Dermis blood vessel endothelial cell (primary cell): ENCODE measurements around the gene KIRREL3. TPM values are rescaled to one million over a fixed set of nuclear protein-coding genes. Genes with fewer than 3 reads are reported as not detected.

Source experiments
- DNase-seq: peaks from one replicate; pipeline ENCODE4 v3.0.0; 2010
- total RNA-seq: library from RNA; depleted of rRNA; stranded (reverse); fragments of >200 nt; gene quantifications from 2 replicates; pipeline ENCODE4 v1.2.3, GENCODE V29; 2014

The KIRREL3 gene
- total RNA-seq, 1 donor from 2014 or later, result not detected

DNA sequence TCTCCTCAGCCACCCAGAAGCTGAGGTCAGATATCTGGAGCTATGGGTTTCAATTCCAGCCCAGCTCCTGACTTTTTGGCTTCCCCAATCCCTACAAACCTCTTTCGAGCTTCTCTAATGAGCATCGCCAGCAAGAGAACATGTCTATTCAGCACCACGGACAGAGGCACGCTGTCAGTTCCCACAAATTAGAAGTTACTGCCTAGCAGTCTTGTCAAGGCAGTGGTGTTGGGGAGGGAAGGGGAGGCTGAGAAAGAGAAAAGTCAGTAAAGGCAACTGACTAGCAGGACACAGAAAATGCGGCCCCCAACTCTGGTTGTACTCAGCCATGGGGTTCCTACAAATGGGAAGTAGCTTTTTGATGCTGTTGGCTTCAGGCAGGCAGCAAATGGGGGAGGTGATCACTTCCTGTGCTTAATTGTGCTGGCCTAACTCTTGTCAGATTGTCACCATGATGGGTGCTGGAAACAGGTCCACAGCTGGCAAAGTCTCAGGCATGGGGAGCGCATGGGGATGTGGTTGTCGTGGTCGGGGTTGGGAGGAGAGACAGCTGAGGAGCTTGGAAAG is 439.2 kb downstream of the KIRREL3 start:
- DNase-seq, result peak; percentile 75

DNA sequence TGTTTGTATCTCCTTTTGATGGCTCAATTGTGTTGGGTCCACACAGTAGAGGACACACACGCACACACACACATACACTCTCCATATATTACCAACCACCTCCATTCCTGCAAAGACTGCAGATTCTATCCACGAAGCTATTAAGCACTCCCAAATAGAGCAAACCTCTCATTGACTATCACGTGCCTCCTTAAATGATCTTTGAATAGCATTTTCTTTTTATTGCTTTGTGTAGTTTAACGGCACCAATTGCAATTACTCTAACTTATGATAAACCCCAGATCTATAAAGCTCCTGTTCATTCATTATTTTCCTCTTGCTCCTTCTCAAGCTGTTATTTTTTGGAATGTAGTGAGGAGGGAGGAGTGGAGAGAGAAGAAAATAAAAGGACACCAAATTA is 440.3 kb downstream of the KIRREL3 start:
- no peak for DNase-seq

DNA sequence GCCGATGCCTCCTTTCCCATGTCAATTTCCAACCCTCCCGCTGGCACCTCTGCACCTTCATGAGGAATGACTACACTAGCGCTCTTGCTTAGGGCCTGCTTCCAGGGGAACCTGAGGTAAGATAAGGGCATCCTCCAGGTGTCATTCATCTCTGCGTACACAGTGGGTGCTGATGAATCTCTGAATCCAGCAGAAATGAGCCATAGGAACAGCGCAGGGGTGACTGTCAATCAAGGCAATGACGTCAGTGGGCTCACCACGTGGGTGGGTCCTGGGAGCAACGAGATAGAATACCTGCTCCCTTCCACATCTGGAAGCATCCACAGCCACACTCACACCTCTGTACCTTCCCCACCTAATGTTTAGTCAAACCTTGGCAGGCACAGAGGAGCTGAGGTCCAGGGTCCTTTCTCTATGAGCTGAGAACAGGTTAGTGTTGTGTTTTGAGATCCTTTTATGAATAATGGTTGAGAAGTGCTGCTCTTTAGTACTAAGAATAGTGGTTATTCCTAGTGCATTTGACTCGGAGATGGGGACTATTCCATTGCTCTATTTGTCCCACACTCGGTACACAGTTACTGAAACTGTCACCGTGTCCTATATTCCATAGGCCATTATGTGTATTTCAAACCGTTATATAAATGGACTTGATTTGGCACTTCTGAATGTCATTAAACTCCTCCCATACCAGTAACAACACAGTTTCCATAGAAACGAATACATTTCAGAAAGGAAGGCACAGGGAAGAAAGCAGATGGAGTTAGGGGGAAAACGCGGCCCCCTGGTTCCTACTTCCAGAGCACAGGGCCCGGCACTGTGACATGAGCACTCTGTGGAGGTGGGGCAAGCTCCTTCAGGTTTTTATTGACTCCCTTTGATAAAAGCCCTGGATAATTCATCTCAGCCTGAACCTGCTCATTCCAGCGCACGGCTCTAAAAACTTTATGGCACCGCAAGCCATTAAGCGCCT is 451.7 kb downstream of the KIRREL3 start:
- no peak for DNase-seq

DNA sequence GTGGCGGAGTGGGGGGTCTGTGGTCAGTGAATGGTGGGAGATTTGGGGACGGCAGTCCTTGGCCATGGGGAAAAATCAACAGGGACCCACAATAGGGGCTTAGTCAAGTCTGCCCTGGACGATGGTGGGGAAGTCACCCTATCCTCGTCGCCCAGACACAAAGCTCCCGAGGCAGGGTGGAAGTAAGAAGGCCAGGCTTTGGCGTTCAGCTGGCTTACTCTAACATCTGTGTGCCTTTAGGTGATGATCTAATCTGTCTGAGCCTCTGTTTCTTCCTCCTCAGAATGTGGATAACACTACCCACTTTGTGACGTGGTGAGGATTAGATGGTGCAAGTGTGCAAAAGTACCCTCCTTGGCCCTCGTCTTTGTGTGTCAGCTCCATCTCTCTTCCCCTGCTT is 452.9 kb downstream of the KIRREL3 start:
- DNase-seq, result no peak

DNA sequence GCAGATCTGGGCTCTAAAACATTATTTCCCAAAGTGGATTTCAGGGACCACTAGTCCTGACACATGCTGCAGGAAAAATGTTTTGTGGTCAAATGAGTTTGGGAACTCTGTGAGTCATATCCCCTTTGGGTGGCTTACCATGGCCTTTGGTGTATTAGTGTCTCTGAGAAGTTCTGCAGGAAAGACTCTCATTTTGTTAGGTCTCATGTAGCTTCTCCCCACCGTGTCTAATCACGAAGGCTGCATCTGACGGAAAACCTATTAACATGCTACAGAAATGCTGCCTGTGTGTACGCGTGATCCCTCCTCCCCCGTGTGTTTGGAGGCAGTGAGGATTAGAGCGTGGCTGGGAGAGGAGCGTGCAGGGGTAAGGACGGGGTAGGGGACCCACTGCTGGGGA is 453.4 kb downstream of the KIRREL3 start:
- no peak for DNase-seq

DNA sequence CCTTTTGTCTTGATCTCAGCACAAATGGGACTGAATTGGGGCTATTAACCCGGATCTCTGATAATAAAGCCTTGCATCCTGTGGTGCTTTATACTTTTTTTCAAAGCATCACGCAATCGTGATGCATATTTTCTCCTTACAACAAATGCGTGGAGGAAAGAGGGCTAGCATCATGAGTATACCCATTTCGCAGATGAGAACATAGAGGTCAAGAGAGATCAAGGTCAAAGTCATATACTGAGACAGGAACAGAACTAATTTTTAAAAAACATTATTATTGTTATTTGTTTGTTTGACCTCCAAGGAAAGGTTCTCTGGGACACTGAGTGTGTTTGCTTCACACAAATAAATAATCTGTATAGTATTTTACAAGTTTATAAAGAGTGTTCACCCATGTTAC is 453.9 kb downstream of the KIRREL3 start:
- no peak for DNase-seq

DNA sequence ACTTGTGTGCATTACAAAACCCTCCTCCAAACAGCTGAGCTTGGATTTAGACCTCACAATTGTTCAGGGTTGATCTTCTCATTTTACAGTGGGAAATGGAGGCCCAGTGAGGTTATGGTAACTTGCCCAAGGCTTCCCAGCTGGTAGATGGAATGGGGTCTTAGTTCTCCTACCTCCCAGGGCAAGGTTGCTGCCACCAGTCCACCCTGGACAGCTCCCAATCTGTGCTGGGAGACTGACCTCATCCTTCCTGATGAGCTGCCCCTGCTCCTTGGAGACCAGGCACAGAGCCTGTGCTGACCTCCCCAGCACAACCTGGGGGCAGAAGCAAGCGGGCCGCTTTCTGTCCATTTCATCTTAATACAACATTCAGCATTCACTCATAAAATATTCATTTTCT is 454.4 kb downstream of the KIRREL3 start:
- DNase-seq, result no peak

DNA sequence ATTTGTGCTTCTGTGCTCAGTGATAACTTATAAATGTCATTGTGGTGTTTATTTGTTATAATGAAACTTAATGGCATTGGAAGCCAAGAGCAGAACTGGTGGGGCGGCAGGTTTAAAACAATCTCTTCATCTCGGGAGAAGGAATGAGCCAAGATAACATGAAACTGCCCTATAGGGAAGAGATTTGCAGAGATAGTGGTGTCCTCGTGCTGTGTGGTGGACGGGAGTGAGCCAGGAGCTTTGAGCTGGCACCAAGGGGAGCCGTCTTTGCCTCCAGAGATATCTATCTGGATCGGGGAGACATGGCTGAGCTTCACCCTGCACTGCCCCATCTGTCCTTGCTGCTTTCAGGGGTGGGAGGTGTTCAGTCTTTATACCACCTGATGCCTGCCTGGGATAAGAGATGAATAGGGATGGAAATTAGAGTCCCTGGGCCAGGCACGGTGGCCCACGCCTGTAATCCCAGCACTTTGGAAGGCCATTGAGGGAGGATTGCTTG is 455.5 kb downstream of the KIRREL3 start:
- no peak for DNase-seq

DNA sequence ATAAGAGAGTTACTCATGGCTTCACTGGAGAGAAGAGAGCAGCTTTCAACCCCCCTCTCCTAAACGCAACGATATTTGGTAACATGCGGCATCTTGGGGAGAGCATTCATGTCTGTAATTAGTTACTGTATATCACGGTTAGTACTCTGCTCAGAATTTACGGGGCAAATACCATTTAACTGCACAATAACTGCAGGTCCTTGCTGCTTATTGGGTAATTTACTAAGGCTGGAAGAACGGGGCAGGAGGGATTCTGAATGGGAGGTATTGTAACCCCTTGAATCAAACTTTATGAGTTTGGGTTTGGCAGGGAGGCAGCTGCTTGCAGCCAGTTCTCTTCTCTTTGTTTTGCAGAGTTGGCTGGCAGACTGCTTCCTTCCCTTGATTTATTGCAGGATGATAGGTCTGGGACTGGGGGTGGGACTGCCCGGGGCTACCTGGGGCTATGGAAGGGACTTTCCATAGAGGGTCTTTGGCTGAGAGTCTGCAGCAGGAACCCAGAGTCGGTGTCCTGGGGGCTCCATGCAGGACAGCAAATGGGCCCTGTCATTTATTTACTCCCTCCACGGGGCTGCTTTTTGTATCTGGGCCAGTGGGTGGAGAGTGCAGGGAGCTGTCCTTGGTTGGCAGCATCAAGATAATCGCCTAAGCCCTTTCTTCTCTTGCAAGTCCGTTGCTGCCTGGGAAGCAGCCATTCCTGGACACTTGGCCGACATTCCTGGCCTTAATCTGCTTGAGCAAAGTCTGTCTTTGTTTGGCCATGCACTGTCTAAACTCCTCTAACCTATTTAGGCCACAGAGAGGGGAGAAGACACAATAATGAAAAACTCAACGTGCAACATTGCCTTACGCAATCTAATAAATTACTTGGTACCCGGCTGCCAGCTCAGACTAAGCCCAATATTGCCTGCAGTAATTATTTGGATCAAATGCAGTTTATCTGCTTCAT is 456.2 kb downstream of the KIRREL3 start:
- peak; percentile 20 for DNase-seq

DNA sequence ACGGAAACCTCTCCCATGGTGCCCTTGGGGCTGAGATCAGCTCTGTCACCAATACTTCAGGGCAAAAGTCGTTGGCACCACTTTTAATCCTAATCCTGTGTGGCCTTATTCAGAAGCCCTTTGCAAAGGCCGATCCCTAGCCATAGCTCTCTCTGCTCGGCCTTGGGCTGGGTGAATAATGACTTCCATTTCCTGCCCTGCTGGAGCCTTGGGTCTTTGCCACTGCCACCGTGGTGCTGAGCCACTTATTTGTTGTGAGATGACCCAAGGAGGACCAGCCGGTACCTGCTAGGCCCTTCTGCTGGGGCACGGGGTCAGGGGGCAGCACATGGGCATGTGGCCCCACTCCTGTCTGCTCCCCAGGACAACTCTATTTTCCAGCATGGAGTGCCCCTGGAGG is 456.9 kb downstream of the KIRREL3 start:
- DNase-seq, result no peak

DNA sequence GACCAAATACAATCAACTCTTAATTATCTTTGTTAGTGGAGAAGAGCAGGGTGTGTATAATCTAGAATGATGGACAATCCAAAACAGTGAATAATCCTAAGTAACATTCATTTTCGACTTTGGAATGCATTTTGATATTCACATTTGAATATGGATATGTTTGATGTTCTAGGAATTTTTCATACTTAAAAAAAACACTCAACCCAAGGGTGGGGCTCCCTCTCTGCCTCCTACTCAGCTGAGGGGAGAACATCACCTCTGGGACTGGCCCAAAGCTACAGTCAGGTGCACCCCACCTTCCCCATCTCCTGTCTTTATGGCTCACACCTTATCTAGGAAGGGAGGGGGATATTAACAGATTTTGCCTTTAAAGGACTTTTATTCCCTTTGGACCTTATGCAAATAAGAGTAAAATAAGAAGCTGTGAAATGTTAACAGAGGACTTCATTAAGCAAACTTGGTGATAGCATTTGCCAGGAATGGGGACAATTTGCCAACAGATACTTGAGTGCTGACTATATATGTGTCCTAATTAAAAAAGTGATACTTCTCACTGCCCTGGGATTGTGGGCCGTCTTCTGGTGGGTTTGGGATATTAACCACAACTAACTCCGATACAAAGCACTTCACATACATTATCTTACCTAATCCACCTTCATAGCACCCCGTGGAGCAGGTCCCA is 458.1 kb downstream of the KIRREL3 start:
- DNase-seq, result no peak

DNA sequence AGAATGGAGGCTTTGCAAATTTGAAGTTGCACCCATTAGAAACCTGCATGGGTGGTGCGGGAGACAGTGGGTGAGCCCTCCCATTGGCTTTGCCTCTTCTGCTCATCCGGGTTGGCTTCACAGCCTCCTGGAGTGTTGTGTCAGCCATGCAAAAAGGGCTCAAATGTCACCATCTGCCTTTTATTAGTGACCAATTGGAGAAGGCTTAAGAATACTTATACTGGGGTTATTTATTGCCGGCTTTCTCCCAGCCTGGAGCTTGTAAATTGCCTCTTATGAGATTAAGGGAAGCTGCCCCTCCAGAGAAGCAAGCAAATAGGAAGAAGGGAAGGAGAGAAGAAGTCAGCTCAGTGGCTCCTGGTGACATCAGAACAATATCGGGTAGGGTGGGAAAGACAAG is 462.5 kb downstream of the KIRREL3 start:
- DNase-seq, result no peak

DNA sequence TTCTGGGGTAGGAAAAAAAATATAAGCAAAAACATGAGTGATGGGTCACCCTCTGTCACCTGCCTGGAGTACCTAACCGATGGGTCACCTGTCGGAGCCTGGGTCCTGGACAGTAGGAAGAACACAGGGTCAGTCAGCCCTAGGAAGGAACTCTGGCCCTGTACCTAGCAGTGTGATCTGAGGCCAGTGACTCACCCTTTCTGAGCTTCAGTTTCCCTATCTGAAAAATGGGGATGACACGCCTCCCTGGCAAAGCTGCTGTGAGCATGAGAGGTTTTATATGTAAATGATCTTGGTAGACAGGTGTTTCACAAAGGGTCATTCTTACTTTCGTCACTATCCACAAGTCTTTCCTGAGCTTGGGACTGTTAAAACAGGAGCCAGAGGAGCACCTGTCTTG is 463.1 kb downstream of the KIRREL3 start:
- no peak for DNase-seq

DNA sequence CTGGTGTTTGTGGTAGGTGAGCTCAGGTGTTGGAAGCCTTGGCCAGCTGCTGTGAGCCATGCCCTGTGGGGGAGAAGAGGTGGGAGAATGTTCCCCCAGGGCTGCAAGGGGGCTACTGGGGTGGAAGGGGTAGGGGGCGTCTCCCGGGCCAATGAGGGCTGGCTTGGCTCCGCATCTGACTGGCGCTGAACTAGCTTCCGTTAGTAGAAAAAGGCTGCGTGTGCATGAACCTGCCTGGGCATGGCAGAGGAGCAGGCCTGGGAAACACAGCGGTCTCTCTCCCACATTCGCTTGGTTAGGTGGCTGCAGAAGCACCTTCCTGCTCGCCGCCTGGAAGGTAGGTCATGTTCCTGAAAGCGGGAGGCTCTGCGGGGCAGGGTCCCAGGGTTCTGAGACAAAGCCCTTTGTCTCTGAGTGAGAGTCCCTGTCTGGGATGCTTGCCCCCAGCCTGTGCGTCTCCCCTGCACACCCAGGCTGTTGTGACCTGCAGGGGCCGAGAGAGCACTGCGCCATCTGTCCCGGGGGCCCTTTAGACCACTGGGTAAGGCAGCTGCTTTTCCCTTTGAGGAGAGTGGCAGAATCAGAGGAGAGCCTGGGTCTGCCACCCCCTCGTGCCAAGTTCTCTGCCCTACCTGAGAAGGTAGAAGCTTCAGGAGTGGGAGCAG is 466.3 kb downstream of the KIRREL3 start:
- DNase-seq, result no peak

DNA sequence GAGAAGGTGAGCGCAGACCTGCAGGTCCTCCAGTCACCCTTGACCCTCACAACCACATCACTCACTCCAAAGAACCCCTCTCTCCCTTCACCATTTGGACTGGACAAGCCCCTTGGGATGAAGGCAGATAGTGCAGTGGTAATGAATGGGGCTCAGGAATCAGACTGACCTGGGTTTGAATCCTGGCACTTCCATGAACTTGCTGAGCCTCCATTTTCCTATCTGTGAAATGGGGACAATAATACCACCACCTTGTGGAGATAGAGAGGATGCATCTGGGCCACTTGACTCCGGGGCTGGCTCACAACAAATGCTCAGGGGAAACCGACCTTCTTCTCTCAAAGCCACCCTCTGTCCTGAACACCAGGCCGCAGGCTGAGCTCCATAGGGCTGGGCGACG is 467.0 kb downstream of the KIRREL3 start:
- no peak for DNase-seq

DNA sequence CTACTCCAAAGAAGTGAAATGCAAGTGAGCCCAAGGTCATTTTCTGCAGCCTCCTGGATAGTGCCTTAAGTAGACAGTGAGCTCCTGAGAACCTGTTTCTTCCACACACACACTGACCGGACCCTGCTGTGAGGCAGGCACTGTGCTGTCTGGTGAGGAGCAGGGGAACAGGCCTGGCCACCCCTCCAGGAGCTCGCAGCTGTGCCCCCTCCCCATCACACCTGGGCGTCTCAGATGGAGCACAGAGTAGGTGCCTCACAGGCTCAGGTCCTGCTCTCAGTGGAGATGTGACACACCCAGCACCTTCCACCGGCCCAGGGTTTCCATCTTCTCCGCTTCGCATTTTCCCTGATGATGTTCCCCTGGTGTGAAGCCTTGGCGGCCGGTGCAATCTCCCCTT is 470.2 kb downstream of the KIRREL3 start:
- DNase-seq, result no peak

DNA sequence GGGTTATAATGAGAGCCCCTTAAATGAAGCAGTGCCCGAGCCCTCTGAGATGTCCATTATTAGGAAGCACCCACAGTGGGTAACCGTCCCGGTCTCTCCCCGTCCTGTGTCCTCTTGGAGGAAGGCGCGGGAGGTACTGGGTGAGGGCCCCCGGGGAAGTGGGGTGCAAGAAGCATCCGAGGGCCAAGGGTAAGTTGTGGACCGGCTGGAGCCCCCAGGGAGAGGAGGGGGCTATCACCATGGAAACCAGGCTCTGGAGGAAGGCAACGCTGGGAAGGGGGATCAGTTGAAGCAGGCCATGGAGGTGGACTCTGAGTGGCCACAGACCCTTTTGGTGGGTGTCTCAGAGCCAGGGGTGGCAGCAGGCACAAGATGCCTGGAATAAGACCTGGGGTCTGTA is 471.5 kb downstream of the KIRREL3 start:
- no peak for DNase-seq

DNA sequence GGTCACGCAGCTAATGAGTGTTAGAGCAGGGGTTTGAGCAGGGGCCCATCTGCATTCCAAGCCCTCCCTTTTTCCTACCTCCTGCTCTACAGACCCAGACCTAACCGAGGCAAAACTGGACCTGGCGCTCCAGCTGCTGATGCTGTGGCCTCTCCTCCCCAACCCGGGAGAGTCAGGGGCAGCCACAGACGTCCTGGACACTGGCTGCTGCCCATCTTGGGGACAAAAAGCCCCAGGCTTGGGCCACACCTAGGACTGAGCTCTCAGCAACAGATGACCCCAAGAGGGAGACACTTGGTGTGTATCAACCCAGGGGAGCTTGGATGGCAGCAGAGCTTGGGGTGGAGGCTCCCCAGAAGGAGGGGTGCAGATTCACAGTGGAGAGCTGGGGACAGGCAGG is 472.5 kb downstream of the KIRREL3 start:
- DNase-seq, result no peak

DNA sequence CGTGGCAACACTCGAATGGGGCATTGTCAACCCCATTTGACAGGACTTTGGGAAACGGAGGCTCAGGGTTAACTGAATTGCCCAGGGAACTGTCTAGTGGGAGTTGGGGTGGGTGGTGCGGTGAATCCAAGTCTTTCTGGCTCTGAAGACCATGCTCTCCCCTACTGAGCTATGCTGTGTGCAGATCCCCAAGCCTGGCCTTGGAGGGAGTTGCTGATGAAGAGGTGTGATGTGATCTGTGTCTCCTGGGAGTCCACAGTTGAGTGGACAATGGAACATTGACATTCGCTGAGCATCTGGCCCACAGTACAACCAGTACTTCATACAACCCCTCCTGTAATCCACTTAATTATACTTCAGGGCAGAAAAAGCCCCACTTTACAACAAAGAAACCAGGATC is 472.9 kb downstream of the KIRREL3 start:
- DNase-seq, result no peak

DNA sequence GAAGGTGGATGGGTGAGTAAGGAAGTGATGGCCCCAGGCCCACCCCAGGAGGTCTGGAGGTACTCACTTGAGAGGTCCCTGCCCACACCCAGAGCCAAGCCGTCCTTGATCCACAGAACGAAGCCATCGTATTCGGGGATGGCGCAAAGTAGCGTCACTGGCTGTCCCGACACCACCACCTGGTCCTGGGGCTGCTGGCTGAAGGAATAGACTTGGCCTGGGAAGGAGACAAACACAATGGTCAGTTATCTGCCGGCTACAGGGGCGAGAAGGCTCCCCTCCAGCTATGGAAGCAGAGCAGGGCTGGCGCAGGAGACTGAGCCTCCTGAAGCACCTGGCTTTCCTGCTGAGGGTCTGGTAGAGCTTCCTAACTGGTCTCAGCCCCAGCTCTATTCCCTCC is 474.1 kb downstream of the KIRREL3 start:
- no peak for DNase-seq

DNA sequence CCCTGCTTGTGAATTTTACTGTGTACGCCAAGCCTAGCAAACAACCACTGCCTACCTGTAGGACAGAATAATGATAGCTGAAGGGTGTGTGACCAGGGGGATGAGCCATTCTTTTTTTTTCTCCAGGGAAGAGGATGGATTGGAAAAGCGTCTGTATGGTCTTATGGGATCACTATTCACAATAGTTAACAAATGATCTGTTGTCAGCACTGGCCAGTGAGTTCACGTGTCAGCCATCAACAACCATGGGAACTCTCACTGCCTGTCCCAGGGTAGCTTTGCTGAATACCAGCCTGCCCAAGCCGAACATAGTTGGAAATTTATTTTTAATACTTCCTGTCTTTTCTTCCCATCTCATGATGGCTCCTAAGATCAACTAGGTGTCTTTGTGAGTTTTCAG is 474.9 kb downstream of the KIRREL3 start:
- no peak for DNase-seq

DNA sequence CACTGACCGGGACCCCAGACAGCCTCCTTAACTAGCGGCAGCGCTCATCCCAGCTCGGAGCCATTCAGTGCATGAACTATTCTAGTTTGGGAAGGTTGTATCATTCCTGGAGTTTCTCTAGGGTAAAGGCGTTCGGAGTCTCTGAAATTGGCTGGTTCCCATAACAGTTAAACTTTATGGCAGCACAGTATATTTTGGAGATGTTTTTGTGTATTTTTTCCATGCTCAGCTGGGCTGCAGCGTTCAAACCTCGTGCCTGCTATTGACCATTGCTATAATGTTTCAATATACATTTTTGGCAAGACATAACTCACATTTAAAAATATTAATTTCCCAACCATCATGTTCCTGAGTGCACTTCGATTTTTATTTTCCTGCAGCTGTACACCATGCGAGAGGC is 475.4 kb downstream of the KIRREL3 start:
- no peak for DNase-seq
